ENCODE results near the gene NIPA2. TPM values are rescaled to one million over a fixed set of nuclear protein-coding genes. Genes with fewer than 3 reads are reported as not detected.

NIPA2 gene
- polyA plus RNA-seq, 1 donor from 2014 or later: 103 TPM

- no peaks in the 10 kb centered on the region for H3K9me3 Mint-ChIP-seq
- H3K27ac Mint-ChIP-seq: no peak overlapping the region
- H3K4me1 Mint-ChIP-seq: no peaks in the 10 kb centered on the region
- peaks cover 10% of the 10 kb centered on the region for H3K36me3 Mint-ChIP-seq
- no peaks in the 10 kb centered on the region for H3K27me3 Mint-ChIP-seq
- H3K4me3 Mint-ChIP-seq: no peak overlapping the region
Measured at GRCh38 chr15:22893081-22893480, 54.6 kb downstream of the NIPA2 start.

GRCh38 chr15:22893881-22894280, 55.4 kb downstream of the NIPA2 start:
- Mint-ChIP-seq H3K4me3 (no peak overlapping the region), H3K9me3 (no peaks in the 10 kb centered on the region), H3K36me3 (peaks cover 10% of the 10 kb centered on the region), H3K27ac (no peak overlapping the region), H3K27me3 (no peaks in the 10 kb centered on the region), H3K4me1 (no peaks in the 10 kb centered on the region)

- Mint-ChIP-seq H3K27me3 (no peaks in the 10 kb centered on the region), H3K36me3 (peaks cover 10% of the 10 kb centered on the region), H3K4me1 (no peaks in the 10 kb centered on the region), H3K4me3 (no peak overlapping the region), H3K9me3 (no peaks in the 10 kb centered on the region), H3K27ac (no peak overlapping the region)
Measured at GRCh38 chr15:22895465-22896190, 57.2 kb downstream of the NIPA2 start.

DNA sequence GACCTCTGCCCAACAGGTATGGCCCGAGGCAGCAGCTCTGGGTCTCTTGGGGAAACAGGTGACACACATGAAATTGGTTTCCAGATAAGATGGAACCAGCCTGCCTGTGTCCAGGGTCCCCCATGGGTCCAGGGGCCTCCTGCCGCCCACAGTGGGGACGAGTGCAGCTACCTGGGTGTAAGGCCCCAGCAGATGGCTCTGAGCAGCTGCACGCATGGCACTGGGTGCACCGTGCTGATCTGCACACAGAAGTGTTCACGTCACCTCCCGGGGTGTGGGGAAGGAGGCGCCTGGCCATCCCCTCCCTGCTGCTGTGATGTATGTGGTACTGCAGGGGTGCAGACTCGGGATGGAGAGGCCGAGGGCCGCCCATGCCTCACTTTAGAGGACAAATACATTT, 63.6 kb downstream of the NIPA2 start:
- Mint-ChIP-seq H3K27ac (no peak overlapping the region), H3K4me3 (no peak overlapping the region), H3K4me1 (no peaks in the 10 kb centered on the region), H3K27me3 (no peaks in the 10 kb centered on the region), H3K9me3 (no peaks in the 10 kb centered on the region), H3K36me3 (peaks cover 2% of the 10 kb centered on the region)

- no peaks in the 10 kb centered on the region for H3K9me3 Mint-ChIP-seq
- H3K27ac Mint-ChIP-seq: no peak overlapping the region
- no peaks in the 10 kb centered on the region for H3K27me3 Mint-ChIP-seq
- H3K4me1 Mint-ChIP-seq: no peaks in the 10 kb centered on the region
- no peak overlapping the region for H3K4me3 Mint-ChIP-seq
- H3K36me3 Mint-ChIP-seq: peaks cover 2% of the 10 kb centered on the region
Measured at GRCh38 chr15:22902578-22902977, 64.1 kb downstream of the NIPA2 start.

DNA sequence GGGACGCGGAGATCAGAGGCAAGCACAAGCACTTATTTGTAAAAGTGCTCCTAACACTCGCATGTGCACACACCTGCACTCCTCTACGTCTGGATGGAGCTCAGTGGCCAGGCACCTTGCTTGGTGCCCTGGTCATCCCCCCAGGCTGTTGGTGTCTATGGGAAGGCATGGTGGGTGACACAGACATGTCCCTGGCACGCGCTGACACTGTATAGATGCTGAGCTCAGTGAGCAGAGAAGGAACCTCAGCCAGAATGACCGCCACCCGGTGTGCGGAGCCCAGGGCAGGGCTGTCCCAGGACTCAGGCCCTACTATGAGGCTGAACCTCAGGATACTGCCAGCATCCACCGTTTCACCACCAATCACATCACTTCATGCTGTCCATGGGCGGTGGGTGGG, 64.5 kb downstream of the NIPA2 start:
- Mint-ChIP-seq H3K27ac (no peak overlapping the region), H3K36me3 (peaks cover 5% of the 10 kb centered on the region), H3K4me1 (no peaks in the 10 kb centered on the region), H3K4me3 (no peak overlapping the region), H3K9me3 (no peaks in the 10 kb centered on the region), H3K27me3 (no peaks in the 10 kb centered on the region)

DNA sequence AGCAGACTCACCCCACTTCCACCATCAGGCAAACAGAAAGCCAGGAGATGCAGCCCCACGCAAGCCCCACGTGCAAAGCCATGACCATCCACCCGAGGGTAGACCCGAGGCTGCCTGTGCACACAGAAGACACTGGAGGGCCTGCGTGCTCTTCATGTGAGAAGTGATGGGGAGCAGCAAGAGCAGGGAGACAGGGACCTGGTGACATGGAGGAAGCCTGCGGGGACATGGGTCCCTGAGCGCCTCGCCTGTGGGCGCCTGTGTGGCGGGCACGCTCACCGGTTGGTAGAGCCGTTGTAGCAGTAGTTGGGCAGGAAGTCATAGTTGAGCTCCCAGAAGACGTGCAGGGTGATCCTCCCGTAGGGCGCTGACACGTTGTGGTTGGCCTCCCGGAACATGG, 65.0 kb downstream of the NIPA2 start:
- H3K36me3 Mint-ChIP-seq: peaks cover 8% of the 10 kb centered on the region
- H3K4me1 Mint-ChIP-seq: no peaks in the 10 kb centered on the region
- H3K27ac Mint-ChIP-seq: no peak overlapping the region
- no peaks in the 10 kb centered on the region for H3K9me3 Mint-ChIP-seq
- H3K4me3 Mint-ChIP-seq: no peak overlapping the region
- H3K27me3 Mint-ChIP-seq: no peaks in the 10 kb centered on the region

DNA sequence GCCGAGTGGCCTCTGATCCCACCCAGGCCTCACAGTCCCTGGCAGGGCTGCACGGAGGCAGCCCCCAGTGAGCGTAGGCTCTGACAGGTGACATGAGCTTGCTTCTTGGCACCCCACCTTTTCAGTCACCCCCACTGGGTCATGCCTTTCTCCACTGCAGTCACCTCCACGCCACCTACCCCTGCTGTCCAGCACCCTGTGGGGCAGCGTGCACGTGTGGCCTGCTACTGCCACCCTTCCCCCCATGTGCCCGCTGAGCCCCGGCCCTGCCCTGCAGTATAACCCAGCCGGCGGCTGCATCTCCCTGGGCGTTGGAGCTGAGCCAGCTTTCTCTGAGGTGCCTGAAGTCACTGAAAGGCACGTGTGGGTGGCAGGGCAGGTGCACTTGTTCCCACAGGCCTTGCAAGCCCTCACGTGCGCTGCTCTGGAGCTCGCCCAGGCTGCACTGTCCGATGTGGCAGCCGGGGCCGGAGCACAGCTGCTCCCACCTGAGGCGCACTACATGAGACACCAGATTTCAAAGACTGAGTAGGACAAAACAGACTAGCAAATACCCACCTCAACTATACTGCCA, 65.6 kb downstream of the NIPA2 start:
- no peaks in the 10 kb centered on the region for H3K27me3 Mint-ChIP-seq
- no peak overlapping the region for H3K4me3 Mint-ChIP-seq

DNA sequence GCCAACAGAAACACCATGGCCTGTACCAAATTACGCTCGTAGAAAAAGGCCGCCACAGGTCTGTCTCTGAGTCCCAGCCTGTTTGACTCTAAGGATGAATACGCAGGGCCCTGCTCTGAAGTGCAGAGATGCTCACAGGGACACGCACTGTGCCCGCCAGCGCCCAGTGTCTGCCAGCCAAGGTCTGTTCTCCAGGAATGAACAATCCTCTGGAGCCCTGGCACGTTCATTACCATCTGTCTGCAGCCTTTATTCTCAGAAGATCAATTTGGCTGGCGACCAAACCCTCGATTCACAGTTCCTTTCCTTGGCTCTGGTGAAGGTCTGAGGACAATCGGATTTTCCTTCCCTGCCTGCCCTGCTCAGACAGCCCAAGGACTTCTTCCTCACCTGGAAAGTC, 66.3 kb downstream of the NIPA2 start:
- Mint-ChIP-seq H3K4me1 (no peaks in the 10 kb centered on the region), H3K4me3 (peak overlapping the region in 1 of 4 donors; percentile 27), H3K27ac (no peak overlapping the region), H3K27me3 (no peaks in the 10 kb centered on the region), H3K9me3 (no peaks in the 10 kb centered on the region), H3K36me3 (peaks cover 8% of the 10 kb centered on the region)

More for the DNA sequence above, 65.6 kb downstream of the NIPA2 start:
- Mint-ChIP-seq H3K9me3 (no peaks in the 10 kb centered on the region), H3K4me1 (no peaks in the 10 kb centered on the region), H3K36me3 (peaks cover 8% of the 10 kb centered on the region), H3K27ac (no peak overlapping the region)

DNA sequence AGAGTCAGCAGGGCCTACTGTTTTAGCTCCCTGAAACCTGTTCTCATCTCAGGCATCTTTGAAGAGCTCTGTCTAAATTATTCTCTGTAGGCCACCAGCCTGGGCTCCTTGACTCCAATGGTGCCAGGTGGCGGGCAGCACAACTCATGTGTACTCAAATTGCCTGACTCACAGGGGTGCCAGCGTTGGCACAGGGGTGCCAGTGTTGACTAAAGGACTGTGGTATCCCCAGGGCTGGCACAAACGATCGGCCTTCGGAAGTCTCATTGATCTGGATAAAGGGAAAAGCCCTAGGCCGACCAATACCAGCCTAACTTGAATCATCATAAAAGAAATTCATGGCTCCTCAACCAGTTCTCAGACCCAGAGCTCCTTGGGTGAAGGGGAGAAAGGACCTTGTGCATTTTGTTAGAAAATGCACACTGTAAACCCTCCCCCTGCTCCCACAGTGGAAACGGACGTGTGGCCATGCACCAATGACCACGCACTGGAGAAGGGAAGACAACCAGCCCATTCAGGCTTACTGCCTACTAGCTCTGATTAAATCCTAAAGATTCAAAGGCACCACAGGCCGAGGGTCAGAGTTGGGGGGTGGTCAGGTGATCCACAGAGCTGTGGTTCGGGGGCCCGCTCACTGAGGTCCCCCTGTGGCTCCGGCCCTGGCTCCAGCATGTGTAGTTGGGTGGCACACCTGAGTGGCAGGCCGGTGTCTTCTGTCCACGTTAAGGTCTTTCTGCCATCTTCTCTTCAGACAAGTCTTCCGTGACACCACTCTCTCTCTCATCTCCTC, 68.9 kb downstream of the NIPA2 start:
- no peak overlapping the region for H3K4me3 Mint-ChIP-seq
- peaks cover 13% of the 10 kb centered on the region for H3K36me3 Mint-ChIP-seq
- H3K27ac Mint-ChIP-seq: no peak overlapping the region
- H3K27me3 Mint-ChIP-seq: no peaks in the 10 kb centered on the region
- no peaks in the 10 kb centered on the region for H3K4me1 Mint-ChIP-seq
- H3K9me3 Mint-ChIP-seq: no peaks in the 10 kb centered on the region

DNA sequence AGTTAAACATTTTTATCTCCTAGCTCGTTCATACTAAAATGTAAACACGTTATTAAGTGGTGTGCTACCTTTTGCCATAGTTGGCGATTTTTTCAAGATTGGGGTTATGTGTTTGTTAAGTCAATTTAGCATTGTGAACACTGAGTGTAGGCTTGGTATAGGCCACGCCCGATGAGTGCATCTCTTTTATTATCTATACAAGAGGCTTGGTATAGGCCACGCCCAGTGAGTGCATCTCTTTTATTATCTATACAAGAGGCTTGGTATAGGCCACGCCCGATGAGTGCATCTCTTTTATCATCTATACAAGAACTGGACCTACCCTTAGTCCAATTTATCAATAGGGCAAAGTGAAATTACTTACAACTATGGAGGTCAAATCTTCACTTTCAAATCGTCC, 70.4 kb downstream of the NIPA2 start:
- Mint-ChIP-seq H3K9me3 (no peaks in the 10 kb centered on the region), H3K27me3 (no peaks in the 10 kb centered on the region), H3K4me3 (no peak overlapping the region), H3K27ac (no peak overlapping the region), H3K36me3 (peaks cover 17% of the 10 kb centered on the region), H3K4me1 (no peaks in the 10 kb centered on the region)

GRCh38 chr15:22911306-22911705, 72.8 kb downstream of the NIPA2 start:
- H3K36me3 Mint-ChIP-seq: peaks cover 21% of the 10 kb centered on the region
- H3K27ac Mint-ChIP-seq: no peak overlapping the region
- H3K4me1 Mint-ChIP-seq: no peaks in the 10 kb centered on the region
- H3K27me3 Mint-ChIP-seq: no peaks in the 10 kb centered on the region
- no peak overlapping the region for H3K4me3 Mint-ChIP-seq
- no peaks in the 10 kb centered on the region for H3K9me3 Mint-ChIP-seq

DNA sequence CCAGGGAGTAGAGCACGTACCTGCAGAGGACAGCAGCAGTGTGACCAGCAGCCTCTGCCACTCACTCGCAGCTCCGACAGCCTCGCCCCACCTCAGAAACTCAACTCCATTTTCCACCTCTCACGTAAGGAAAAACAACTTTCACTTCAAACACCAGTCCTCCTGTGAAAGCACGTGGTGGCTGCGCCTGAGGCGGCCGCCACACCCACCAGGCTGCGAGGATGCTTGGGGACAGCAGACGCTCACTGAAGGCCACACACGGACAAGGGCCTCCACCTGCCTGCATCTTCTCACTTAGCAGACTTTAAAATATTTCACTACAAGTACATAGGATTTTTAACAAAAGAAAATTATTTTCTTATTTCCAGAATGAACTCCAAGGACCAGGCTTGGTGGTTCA, 73.8 kb downstream of the NIPA2 start:
- Mint-ChIP-seq H3K4me3 (no peak overlapping the region), H3K27ac (no peak overlapping the region), H3K27me3 (no peaks in the 10 kb centered on the region), H3K36me3 (peaks cover 21% of the 10 kb centered on the region), H3K4me1 (no peaks in the 10 kb centered on the region), H3K9me3 (no peaks in the 10 kb centered on the region)

DNA sequence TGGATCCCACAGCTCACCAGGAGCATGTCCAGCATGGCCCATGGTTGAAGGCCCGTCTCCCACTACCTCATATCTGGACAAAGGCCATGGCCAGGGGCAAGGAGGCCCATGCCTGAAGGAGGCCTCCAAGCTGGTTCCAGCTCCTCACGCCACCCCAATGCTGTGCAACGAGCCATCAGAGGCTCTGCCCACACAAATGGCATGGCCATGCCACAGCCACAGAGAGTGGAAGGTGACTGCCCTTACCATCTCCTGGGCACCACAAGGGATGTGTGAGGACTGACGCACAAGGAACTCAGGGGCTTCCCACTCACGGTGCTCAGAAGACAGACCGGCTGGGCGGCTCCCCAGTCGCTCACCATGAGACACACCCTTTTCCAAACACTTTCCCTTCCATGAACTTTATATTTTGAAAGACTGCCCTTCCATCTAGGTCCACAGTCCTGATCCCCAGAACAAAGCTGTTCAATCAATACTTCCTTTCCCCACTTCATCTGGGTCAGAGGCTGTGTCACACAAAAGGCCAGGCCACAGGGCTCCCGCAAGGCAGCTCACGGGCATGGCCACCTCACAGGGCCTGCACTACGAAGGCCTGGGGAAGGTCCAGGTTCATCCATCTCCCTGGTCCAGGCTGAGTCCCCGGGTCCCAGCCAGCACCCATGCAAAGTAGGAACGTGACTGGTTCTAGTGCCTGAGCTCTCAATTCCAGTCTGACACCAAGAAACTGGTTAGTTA, 75.3 kb downstream of the NIPA2 start:
- no peaks in the 10 kb centered on the region for H3K9me3 Mint-ChIP-seq
- H3K4me3 Mint-ChIP-seq: no peak overlapping the region
- no peaks in the 10 kb centered on the region for H3K4me1 Mint-ChIP-seq
- H3K27ac Mint-ChIP-seq: no peak overlapping the region
- peaks cover 14% of the 10 kb centered on the region for H3K36me3 Mint-ChIP-seq
- H3K27me3 Mint-ChIP-seq: no peaks in the 10 kb centered on the region

DNA sequence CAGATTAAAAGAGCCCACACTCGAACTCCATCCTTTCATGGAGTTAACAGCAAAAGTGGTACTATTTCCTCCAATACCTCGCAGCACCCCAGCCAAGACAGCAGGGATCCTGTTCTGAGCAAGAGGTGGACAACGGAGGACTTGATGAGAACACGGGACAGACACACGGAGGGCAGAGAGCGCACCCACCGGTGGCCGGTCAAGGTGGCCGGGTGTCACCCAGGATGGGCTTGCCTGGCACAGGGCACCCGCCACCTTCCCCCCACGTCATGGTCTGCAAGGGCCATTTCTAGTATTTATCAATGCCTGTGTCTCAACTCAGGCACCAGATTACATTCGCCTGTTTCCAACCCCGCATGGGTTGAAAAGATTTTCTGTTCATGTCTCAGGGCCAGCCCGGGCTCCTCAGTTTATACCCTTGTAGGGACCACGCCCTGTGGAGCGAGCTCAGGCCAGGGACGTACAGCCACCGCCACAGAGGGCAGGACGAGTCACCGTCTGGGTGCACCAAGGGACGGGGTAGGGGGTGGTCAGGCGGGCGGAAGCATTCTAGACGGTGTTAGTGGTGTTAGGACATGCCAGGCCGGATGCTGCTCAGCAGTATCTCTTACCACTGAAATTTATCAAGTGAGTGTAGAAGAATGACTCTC, 77.5 kb downstream of the NIPA2 start:
- H3K4me3 Mint-ChIP-seq: no peak overlapping the region
- H3K4me1 Mint-ChIP-seq: no peaks in the 10 kb centered on the region
- H3K36me3 Mint-ChIP-seq: peaks cover 14% of the 10 kb centered on the region
- H3K9me3 Mint-ChIP-seq: no peaks in the 10 kb centered on the region
- no peak overlapping the region for H3K27ac Mint-ChIP-seq
- H3K27me3 Mint-ChIP-seq: no peaks in the 10 kb centered on the region
